ENCODE measurements around the gene ENPEP. TPM values are rescaled to one million over a fixed set of nuclear protein-coding genes. Genes with fewer than 3 reads are reported as not detected.

The ENPEP gene
- total and polyA plus RNA-seq, 7 experiments from 2014 or later, result 0.29 TPM; not detected in 6

- ATAC-seq, result peak; percentile 91
- peaks cover 1 to 13% (median 5%) of the 10 kb centered on the region in 5 donors for H3K27me3 Mint-ChIP-seq
- peak overlapping the region; percentile 58 for H3K27ac ChIP-seq (ENCODE audit: low read depth, low read length)
- H3K27me3 ChIP-seq (ENCODE audit: control insufficient read depth in 2 of 2, insufficient read depth in 2 of 2, low read length in 2 of 2), result no peaks in the 10 kb centered on the region
- peaks cover 0 to 5% of the 10 kb centered on the region in 2 donors for H3K4me1 ChIP-seq (ENCODE audit: control insufficient read depth in 2 of 2, insufficient read depth in 2 of 2, low read length in 2 of 2)
- intact Hi-C loops (cut with micrococcal nuclease), result loop anchor here (1.0 to 10.0 kb wide), 8 partner anchors 172 to 1862 kb away; partner anchors contain the start of genes ELOVL6 (in 2 of the 2), GAR1 (in 1 of the 2) and OSTC (in 1 of the 2)
- no peaks in the 10 kb centered on the region for H3K36me3 Mint-ChIP-seq
- H3K36me3 ChIP-seq (ENCODE audit: control insufficient read depth in 2 of 3, insufficient read depth in 3 of 3, low read length in 3 of 3), result no peaks in the 10 kb centered on the region
- CTCF ChIA-PET, result interaction anchor here (0.7 to 7.2 kb wide), 10 partner anchors 12 to 535 kb away, joined by 3 to 111 read pairs (median 4); no protein-coding TSS in a partner anchor
- peak overlapping the region; percentile 84 to 99 (median 91) for H3K4me3 Mint-ChIP-seq
- no peaks in the 10 kb centered on the region for H3K9me3 Mint-ChIP-seq
- H3K27ac Mint-ChIP-seq, result peak overlapping the region in 8 of 9 donors; percentile 7 to 79 (median 29)
- peaks cover 7 to 16% (median 11%) of the 10 kb centered on the region in 7 donors for H3K4me1 Mint-ChIP-seq
- H3K9me3 ChIP-seq (ENCODE audit: control insufficient read depth in 2 of 3, low read length in 3 of 3), result no peaks in the 10 kb centered on the region
- DNase-seq, result peak; percentile 29 to 67 (median 61)
- peak overlapping the region; percentile 66 for H3K4me3 ChIP-seq (ENCODE audit: low read length)
- POLR2A ChIA-PET, result no interaction called here
Observed at GRCh38 chr4:110516106-110516922, 40.4 kb downstream of the ENPEP start.

GRCh38 chr4:110518889-110519490 is 43.0 kb downstream of the ENPEP start:
- Mint-ChIP-seq H3K27me3 (peaks cover 14 to 24% (median 20%) of the 10 kb centered on the region in 5 donors), H3K9me3 (no peaks in the 10 kb centered on the region), H3K4me3 (no peak overlapping the region), H3K4me1 (peaks cover 7 to 16% (median 11%) of the 10 kb centered on the region in 7 donors), H3K36me3 (no peaks in the 10 kb centered on the region), H3K27ac (no peak overlapping the region)
- H3K4me1 ChIP-seq (ENCODE audit: control insufficient read depth in 2 of 2, insufficient read depth in 2 of 2, low read length in 2 of 2), result peaks cover 0 to 5% of the 10 kb centered on the region in 2 donors
- CTCF ChIA-PET, result interaction anchor here (0.6 to 7.2 kb wide), 10 partner anchors 10 to 1548 kb away, joined by 3 to 111 read pairs (median 5); no protein-coding TSS in a partner anchor
- intact Hi-C loops (cut with micrococcal nuclease), result loop anchor here (5.0 to 10.0 kb wide), 6 partner anchors 174 to 1864 kb away; partner anchors contain the start of genes ELOVL6 (in 2 of the 2), GAR1 (in 1 of the 2) and OSTC (in 1 of the 2)
- ATAC-seq, result no peak
- peak in 4 of 9 donors; percentile 10 to 27 (median 22) for DNase-seq
- no peaks in the 10 kb centered on the region for H3K9me3 ChIP-seq (ENCODE audit: control insufficient read depth in 2 of 3, low read length in 3 of 3)
- POLR2A ChIA-PET, result no interaction called here
- no peaks in the 10 kb centered on the region for H3K36me3 ChIP-seq (ENCODE audit: control insufficient read depth in 2 of 3, insufficient read depth in 3 of 3, low read length in 3 of 3)
- H3K27me3 ChIP-seq (ENCODE audit: control insufficient read depth in 2 of 2, insufficient read depth in 2 of 2, low read length in 2 of 2), result no peaks in the 10 kb centered on the region
- H3K27ac ChIP-seq (ENCODE audit: low read depth, low read length), result no peak overlapping the region
- H3K4me3 ChIP-seq (ENCODE audit: low read length), result no peak overlapping the region

- Mint-ChIP-seq H3K4me3 (no peak overlapping the region), H3K4me1 (peaks cover 0 to 5% (median 3%) of the 10 kb centered on the region in 7 donors), H3K27ac (no peak overlapping the region), H3K36me3 (no peaks in the 10 kb centered on the region), H3K9me3 (no peaks in the 10 kb centered on the region), H3K27me3 (peaks cover 14 to 27% (median 20%) of the 10 kb centered on the region in 5 donors)
- DNase-seq, result no peak
- Histone ChIP-seq H3K4me1 (ENCODE audit: control insufficient read depth in 2 of 2, insufficient read depth in 2 of 2, low read length in 2 of 2) (peaks cover 0 to under 1% of the 10 kb centered on the region in 2 donors), H3K36me3 (ENCODE audit: control insufficient read depth in 2 of 3, insufficient read depth in 3 of 3, low read length in 3 of 3) (no peaks in the 10 kb centered on the region), H3K4me3 (ENCODE audit: low read length) (no peak overlapping the region), H3K27ac (ENCODE audit: low read depth, low read length) (no peak overlapping the region), H3K9me3 (ENCODE audit: control insufficient read depth in 2 of 3, low read length in 3 of 3) (no peaks in the 10 kb centered on the region), H3K27me3 (ENCODE audit: control insufficient read depth in 2 of 2, insufficient read depth in 2 of 2, low read length in 2 of 2) (no peaks in the 10 kb centered on the region)
- intact Hi-C loops (cut with micrococcal nuclease), result no loop called here
- ChIA-PET CTCF (interaction anchor here (1.1 to 1.2 kb wide), 2 partner anchors 10 to 515 kb away, joined by 3 to 4 read pairs; no protein-coding TSS in a partner anchor), POLR2A (no interaction called here)
- ATAC-seq, result no peak
Observed at GRCh38 chr4:110520886-110521285, 44.9 kb downstream of the ENPEP start.

- DNase-seq, result no peak
- CTCF ChIA-PET, result no interaction called here
Observed at GRCh38 chr4:110526589-110526988, 50.6 kb downstream of the ENPEP start.

GRCh38 chr4:110527156-110527555 is 51.2 kb downstream of the ENPEP start:
- no peaks in the 10 kb centered on the region for H3K4me1 ChIP-seq (ENCODE audit: control insufficient read depth in 2 of 2, insufficient read depth in 2 of 2, low read length in 2 of 2)
- H3K4me3 Mint-ChIP-seq, result peak overlapping the region in 1 of 10 donors; percentile 30
- H3K36me3 Mint-ChIP-seq, result peaks cover 0 to 2% (median 0%) of the 10 kb centered on the region in 5 donors
- peak overlapping the region in 1 of 9 donors; percentile 15 for H3K27ac Mint-ChIP-seq
- ChIA-PET CTCF (interaction anchor here (1.0 kb wide), 1 partner anchor 9 kb away, joined by 3 read pairs; no protein-coding TSS in a partner anchor), POLR2A (no interaction called here)
- ATAC-seq, result no peak
- H3K36me3 ChIP-seq (ENCODE audit: control insufficient read depth in 2 of 3, insufficient read depth in 3 of 3, low read length in 3 of 3), result no peaks in the 10 kb centered on the region
- no peak overlapping the region for H3K27ac ChIP-seq (ENCODE audit: low read depth, low read length)
- intact Hi-C loops (cut with micrococcal nuclease), result no loop called here
- no peaks in the 10 kb centered on the region for H3K9me3 Mint-ChIP-seq
- DNase-seq, result peak in 1 of 9 donors; percentile 30
- H3K4me1 Mint-ChIP-seq, result peaks cover 0 to 12% (median 0%) of the 10 kb centered on the region in 7 donors
- H3K27me3 ChIP-seq (ENCODE audit: control insufficient read depth in 2 of 2, insufficient read depth in 2 of 2, low read length in 2 of 2), result no peaks in the 10 kb centered on the region
- H3K4me3 ChIP-seq (ENCODE audit: low read length), result no peak overlapping the region
- H3K9me3 ChIP-seq (ENCODE audit: control insufficient read depth in 2 of 3, low read length in 3 of 3), result no peaks in the 10 kb centered on the region
- H3K27me3 Mint-ChIP-seq, result peaks cover 10 to 28% (median 17%) of the 10 kb centered on the region in 5 donors

More at GRCh38 chr4:110526589-110526988, 50.6 kb downstream of the ENPEP start:
- H3K9me3 Mint-ChIP-seq, result no peaks in the 10 kb centered on the region
- H3K4me3 Mint-ChIP-seq, result peak overlapping the region in 1 of 10 donors; percentile 9
- intact Hi-C loops (cut with micrococcal nuclease), result no loop called here
- Histone ChIP-seq H3K27ac (ENCODE audit: low read depth, low read length) (no peak overlapping the region), H3K4me3 (ENCODE audit: low read length) (no peak overlapping the region), H3K4me1 (ENCODE audit: control insufficient read depth in 2 of 2, insufficient read depth in 2 of 2, low read length in 2 of 2) (no peaks in the 10 kb centered on the region), H3K27me3 (ENCODE audit: control insufficient read depth in 2 of 2, insufficient read depth in 2 of 2, low read length in 2 of 2) (no peaks in the 10 kb centered on the region), H3K9me3 (ENCODE audit: control insufficient read depth in 2 of 3, low read length in 3 of 3) (no peaks in the 10 kb centered on the region), H3K36me3 (ENCODE audit: control insufficient read depth in 2 of 3, insufficient read depth in 3 of 3, low read length in 3 of 3) (no peaks in the 10 kb centered on the region)
- peaks cover 0 to 2% (median 0%) of the 10 kb centered on the region in 5 donors for H3K36me3 Mint-ChIP-seq
- ATAC-seq, result no peak
- POLR2A ChIA-PET, result no interaction called here
- no peak overlapping the region for H3K27ac Mint-ChIP-seq
- H3K27me3 Mint-ChIP-seq, result peaks cover 8 to 29% (median 19%) of the 10 kb centered on the region in 5 donors
- H3K4me1 Mint-ChIP-seq, result peaks cover 0 to 12% (median 0%) of the 10 kb centered on the region in 7 donors

- Mint-ChIP-seq H3K36me3 (peaks cover 0 to 2% (median 0%) of the 10 kb centered on the region in 5 donors), H3K4me1 (peaks cover 0 to 5% (median 0%) of the 10 kb centered on the region in 7 donors), H3K27ac (no peak overlapping the region), H3K4me3 (no peak overlapping the region), H3K9me3 (peaks cover 0 to 6% (median 0%) of the 10 kb centered on the region in 11 donors), H3K27me3 (peaks cover 22 to 40% (median 30%) of the 10 kb centered on the region in 5 donors)
- Histone ChIP-seq H3K27ac (ENCODE audit: low read depth, low read length) (no peak overlapping the region), H3K36me3 (ENCODE audit: control insufficient read depth in 2 of 3, insufficient read depth in 3 of 3, low read length in 3 of 3) (no peaks in the 10 kb centered on the region), H3K27me3 (ENCODE audit: control insufficient read depth in 2 of 2, insufficient read depth in 2 of 2, low read length in 2 of 2) (no peaks in the 10 kb centered on the region), H3K4me1 (ENCODE audit: control insufficient read depth in 2 of 2, insufficient read depth in 2 of 2, low read length in 2 of 2) (no peaks in the 10 kb centered on the region), H3K9me3 (ENCODE audit: control insufficient read depth in 2 of 3, low read length in 3 of 3) (no peaks in the 10 kb centered on the region), H3K4me3 (ENCODE audit: low read length) (no peak overlapping the region)
- DNase-seq, result no peak
- POLR2A ChIA-PET, result no interaction called here
- CTCF ChIA-PET, result interaction anchor here (1.1 kb wide), 1 partner anchor 15 kb away, joined by 3 read pairs; no protein-coding TSS in a partner anchor
- ATAC-seq, result no peak
- intact Hi-C loops (cut with micrococcal nuclease), result no loop called here
Observed at GRCh38 chr4:110532901-110533589, 57.1 kb downstream of the ENPEP start.
